ENCODE data around the gene MYO1A.

- TF ChIP-seq MXI1 (IDR thresholded peaks at IDR 0.05; ENCODE audit: low read depth, low read length): no peak
- TF ChIP-seq EP300 (IDR thresholded peaks at IDR 0.05; ENCODE audit: borderline replicate concordance in 1 of 2, low read depth in 1 of 2, low read length in 1 of 2): no peak
- TF ChIP-seq NRF1 (IDR thresholded peaks at IDR 0.05; ENCODE audit: low read depth, low read length): no peak
- no peak for TF ChIP-seq CTCF (IDR thresholded peaks at IDR 0.05)
- TF ChIP-seq USF1 (IDR thresholded peaks at IDR 0.05; ENCODE audit: borderline replicate concordance, low read depth): no peak
These were observed 7.3 kb upstream of the MYO1A start for GRCh38 chr12:57057067-57057751.

Data from SK-N-SH (cell line).